Neutrophil (primary cell): ENCODE results near the gene ZNF423.

Experiments
- H3K27ac ChIP-seq: fragments of 200-600 bp; sonication (generic); 2 replicates; pipeline ENCODE4 v1.5.1; 2016; ENCODE audit warnings: mild to moderate bottlenecking, moderate library complexity
- H3K27me3 ChIP-seq: fragments of 200-600 bp; sonication (generic); 2 replicates; pipeline ENCODE4 v1.6.0; 2016; ENCODE audit warnings: mild to moderate bottlenecking
- H3K36me3 ChIP-seq: fragments of 200-600 bp; sonication (generic); 2 replicates; pipeline ENCODE4 v1.5.1; 2017
- H3K4me1 ChIP-seq, 2 experiments: fragments of 200-600 bp in 1 of 2; sonication (generic) in 1 of 2; 1 replicate in 1 of 2; 2 replicates in 1 of 2; pipeline versions ENCODE4 v1.5.1 to v1.6.1; 2013 to 2016; ENCODE audit warnings: low read depth in 1 of 2, low read length in 1 of 2, mild to moderate bottlenecking in 1 of 2, moderate library complexity in 1 of 2; ENCODE audit not compliant: control insufficient read depth in 1 of 2, insufficient read depth in 1 of 2
- H3K4me3 ChIP-seq, 2 experiments: fragments of 200-600 bp in 1 of 2; sonication (generic) in 1 of 2; 1 replicate in 1 of 2; 2 replicates in 1 of 2; pipeline ENCODE4 v1.5.1; 2013 to 2016; ENCODE audit warnings: low read depth in 1 of 2, low read length in 1 of 2, mild to moderate bottlenecking in 1 of 2, moderate library complexity in 1 of 2
- H3K9me3 ChIP-seq: fragments of 200-600 bp; sonication (generic); 2 replicates; pipeline ENCODE4 v1.5.1; 2016
- TF ChIP-seq, protein P1 (sequence below): fragments of 200-600 bp; sonication (generic); IDR thresholded peaks from 2 replicates; pipeline ENCODE4 v1.5.1; 2016; ENCODE audit warnings: antibody characterized with exemption

Gene ZNF423

DNA sequence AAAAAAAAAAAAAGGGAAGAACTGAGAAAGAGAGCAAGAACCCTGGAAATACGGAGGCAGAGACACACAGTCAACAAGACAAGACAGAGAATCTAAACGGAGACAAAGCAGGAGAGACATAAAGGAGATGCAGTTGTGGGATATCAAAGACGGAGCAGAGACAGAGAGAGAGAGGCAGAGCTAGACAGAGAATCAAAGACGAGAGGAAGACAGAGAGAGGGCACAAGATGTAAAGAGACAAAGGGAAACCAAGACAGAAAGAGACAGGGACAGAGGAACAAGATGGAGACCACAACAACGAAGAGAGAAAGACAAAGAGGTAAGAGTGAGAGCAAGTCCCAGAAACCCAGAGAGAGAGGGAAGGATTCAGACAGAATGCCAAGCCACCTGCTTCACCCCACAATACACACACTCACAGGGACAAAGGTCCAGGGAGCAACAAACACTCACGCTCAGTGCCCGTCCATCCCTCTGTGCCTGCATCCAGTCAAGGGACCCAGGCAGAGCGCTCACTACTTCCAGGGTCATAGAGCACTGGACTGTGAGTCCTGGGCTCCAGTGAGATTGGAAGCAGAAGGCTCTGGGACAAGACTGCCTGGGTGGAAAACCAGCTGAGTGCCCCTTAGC, 393.4 kb downstream of the ZNF423 start:
- Histone ChIP-seq H3K27ac (no peak overlapping the region), H3K4me1 (no peaks in the 10 kb centered on the region), H3K27me3 (peaks cover 37% of the 10 kb centered on the region), H3K9me3 (no peaks in the 10 kb centered on the region), H3K4me3 (no peak overlapping the region), H3K36me3 (no peaks in the 10 kb centered on the region)
- TF ChIP-seq, protein P1, sequence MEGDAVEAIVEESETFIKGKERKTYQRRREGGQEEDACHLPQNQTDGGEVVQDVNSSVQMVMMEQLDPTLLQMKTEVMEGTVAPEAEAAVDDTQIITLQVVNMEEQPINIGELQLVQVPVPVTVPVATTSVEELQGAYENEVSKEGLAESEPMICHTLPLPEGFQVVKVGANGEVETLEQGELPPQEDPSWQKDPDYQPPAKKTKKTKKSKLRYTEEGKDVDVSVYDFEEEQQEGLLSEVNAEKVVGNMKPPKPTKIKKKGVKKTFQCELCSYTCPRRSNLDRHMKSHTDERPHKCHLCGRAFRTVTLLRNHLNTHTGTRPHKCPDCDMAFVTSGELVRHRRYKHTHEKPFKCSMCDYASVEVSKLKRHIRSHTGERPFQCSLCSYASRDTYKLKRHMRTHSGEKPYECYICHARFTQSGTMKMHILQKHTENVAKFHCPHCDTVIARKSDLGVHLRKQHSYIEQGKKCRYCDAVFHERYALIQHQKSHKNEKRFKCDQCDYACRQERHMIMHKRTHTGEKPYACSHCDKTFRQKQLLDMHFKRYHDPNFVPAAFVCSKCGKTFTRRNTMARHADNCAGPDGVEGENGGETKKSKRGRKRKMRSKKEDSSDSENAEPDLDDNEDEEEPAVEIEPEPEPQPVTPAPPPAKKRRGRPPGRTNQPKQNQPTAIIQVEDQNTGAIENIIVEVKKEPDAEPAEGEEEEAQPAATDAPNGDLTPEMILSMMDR = no peak

DNA sequence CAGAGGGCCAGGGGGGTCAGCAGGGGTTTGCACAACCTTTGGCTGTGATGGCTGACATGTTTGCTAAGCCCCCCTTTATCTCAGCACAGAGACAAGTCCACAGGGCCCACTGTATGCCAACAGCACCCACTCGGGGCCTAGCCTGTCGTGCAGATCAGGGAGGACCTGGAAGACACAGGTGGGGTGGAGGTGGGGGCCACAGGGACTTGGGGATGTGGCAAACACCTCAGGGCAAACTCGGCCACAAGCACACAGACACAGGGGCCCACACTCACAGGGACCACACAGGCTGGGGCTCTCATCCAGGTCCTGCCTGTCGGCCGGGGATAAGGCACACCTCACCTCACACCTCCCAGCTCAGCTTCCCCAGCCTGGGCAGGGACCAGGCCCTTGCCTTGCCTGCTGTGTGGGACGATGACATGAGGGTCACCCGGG, 394.4 kb downstream of the ZNF423 start:
- H3K4me3 ChIP-seq = no peak overlapping the region
- TF ChIP-seq, protein P1 = no peak
- H3K27ac ChIP-seq = no peak overlapping the region

GRCh38 chr16:49460786-49461470, 395.0 kb downstream of the ZNF423 start:
- H3K9me3 ChIP-seq = no peaks in the 10 kb centered on the region
- TF ChIP-seq, protein P1 = no peak
- no peak overlapping the region for H3K27ac ChIP-seq
- H3K27me3 ChIP-seq = peaks cover 24% of the 10 kb centered on the region
- H3K36me3 ChIP-seq = no peaks in the 10 kb centered on the region
- H3K4me3 ChIP-seq = no peak overlapping the region
- H3K4me1 ChIP-seq = no peaks in the 10 kb centered on the region

More for the DNA sequence above, 394.4 kb downstream of the ZNF423 start:
- Histone ChIP-seq H3K4me1 (no peaks in the 10 kb centered on the region), H3K9me3 (no peaks in the 10 kb centered on the region), H3K36me3 (no peaks in the 10 kb centered on the region), H3K27me3 (peaks cover 30% of the 10 kb centered on the region)

DNA sequence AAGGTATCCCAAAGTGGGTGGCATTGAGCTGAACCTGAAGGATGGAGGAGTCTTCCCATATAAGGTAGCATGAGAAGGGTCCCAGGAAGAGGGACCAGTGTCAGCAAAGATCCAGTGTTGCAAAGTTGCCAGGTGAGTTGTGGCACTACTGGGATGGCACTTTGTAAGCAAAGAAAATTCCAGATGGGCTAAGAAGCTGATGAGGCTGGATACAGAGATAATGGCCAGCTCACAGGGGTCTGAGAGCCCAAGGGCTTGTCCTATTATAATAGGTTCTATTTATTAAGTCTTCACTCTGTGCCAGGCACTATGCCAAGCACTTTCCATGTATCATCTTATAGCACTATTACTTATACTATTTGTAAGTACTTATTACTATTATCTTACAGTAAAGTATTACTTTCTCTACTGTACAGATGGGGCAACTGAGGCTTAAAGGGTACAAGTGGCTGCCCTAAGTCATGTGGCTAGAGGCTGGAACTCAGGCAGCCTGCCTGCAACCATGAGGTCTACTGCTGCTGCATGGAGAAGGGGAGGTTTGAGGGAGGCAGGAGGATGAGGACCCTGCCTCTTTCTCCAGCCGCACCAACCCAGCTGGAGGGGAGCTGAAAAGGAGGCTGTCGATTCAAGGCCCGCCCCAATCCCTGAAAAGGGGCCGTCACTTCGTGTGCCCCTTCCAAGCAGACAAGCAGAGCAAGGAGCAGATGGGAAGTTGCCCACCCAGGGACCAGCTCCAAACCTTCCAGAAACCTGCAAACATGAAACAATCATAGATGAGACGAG, 395.8 kb downstream of the ZNF423 start:
- H3K4me1 ChIP-seq = no peaks in the 10 kb centered on the region

DNA sequence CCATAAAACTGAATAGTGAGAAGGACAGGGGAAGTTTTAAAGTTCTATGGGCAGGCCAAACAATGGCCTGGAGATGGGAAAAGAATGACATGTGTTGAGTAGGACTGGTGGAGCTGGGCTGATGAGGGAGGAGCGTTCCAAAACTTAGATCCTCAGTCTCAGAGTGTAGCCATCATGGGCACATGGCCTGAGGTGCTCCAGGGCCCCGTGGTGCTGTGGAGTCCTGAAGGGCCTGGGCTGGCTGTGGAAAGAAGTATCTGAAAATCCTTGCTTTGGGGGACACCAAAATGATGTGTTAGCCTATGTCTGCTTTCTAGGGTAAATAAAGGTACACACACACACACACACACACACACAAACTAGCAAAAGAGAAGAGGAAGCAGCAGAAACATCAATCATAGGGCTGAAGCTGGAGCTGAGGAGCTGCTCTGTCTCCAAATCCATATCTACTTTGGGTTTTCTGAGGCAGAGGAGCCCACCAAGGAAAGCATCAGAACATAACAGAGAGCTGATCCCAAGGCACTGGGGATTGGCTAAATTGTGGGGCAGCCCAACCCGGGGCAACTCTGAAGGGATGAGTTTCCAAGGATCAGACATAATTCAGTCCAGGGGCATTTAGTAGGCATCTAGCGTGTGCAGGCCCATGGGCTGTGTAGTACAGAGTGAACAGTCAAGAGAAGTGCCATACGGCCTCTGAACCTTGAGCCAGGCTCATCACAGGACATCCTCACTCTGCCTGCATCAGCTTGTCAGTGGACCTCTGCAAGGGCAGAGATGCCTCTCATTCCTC, 397.1 kb downstream of the ZNF423 start:
- H3K27ac ChIP-seq = no peak overlapping the region
- no peaks in the 10 kb centered on the region for H3K9me3 ChIP-seq
- no peaks in the 10 kb centered on the region for H3K36me3 ChIP-seq
- H3K27me3 ChIP-seq = peaks cover 4% of the 10 kb centered on the region
- TF ChIP-seq, protein P1 = no peak
- H3K4me3 ChIP-seq = no peak overlapping the region
- no peaks in the 10 kb centered on the region for H3K4me1 ChIP-seq

More for the DNA sequence above, 395.8 kb downstream of the ZNF423 start:
- no peak overlapping the region for H3K27ac ChIP-seq
- H3K4me3 ChIP-seq = no peak overlapping the region
- H3K36me3 ChIP-seq = no peaks in the 10 kb centered on the region
- H3K9me3 ChIP-seq = no peaks in the 10 kb centered on the region
- peaks cover 17% of the 10 kb centered on the region for H3K27me3 ChIP-seq
- TF ChIP-seq, protein P1 = no peak
